SK-N-SH (cell line): ENCODE data around the gene AFAP1L2. TPM values are rescaled to one million over a fixed set of nuclear protein-coding genes. Genes with fewer than 3 reads are reported as not detected.

Experiments used
- CTCF ChIA-PET: fragments of 300-600, 350-600 bp; formaldehyde crosslinking; extraction: SDS; loops from one replicate; lab custom pipeline; 2021; lab: Yijun Ruan, JAX
- POLR2A ChIA-PET: fragments of 350-600 bp; sonication (Branson Sonifier 250); formaldehyde crosslinking; extraction: SDS; loops from one replicate; lab custom pipeline; 2020; ENCODE audit warnings: antibody characterized with exemption, inconsistent platforms; lab: Yijun Ruan, JAX
- DNase-seq: peaks from one replicate; pipeline ENCODE4 v3.0.0; 2012
- H2AFZ ChIP-seq: fragments of 200-600 bp; sonication (generic); 2 replicates; pipeline ENCODE4 v1.8.1; 2016; ENCODE audit warnings: antibody characterized with exemption, mild to moderate bottlenecking, low read depth
- H3F3A ChIP-seq: fragments of 200-600 bp; sonication (generic); replicated peaks from 2 replicates; pipeline ENCODE3; 2016; ENCODE audit warnings: antibody characterized with exemption, mild to moderate bottlenecking; ENCODE audit not compliant: insufficient read depth
- H3K27ac ChIP-seq, 2 experiments: fragments of 200-500 bp in 1 of 2; fragments of 200-600 bp in 1 of 2; sonication (Bioruptor generic) in 1 of 2; sonication (generic), shearing (Covaris generic) in 1 of 2; 2 replicates each; pipeline versions ENCODE4 v1.5.1 to v1.6.1; 2014 to 2016; ENCODE audit warnings: low read depth in 2 of 2, inconsistent platforms in 1 of 2, low read length in 1 of 2, mild to moderate bottlenecking in 1 of 2, mixed read lengths in 1 of 2
- H3K27me3 ChIP-seq: fragments of 200-600 bp; sonication (generic), shearing (Covaris generic); 2 replicates; pipeline ENCODE4 v1.6.1; 2016; ENCODE audit warnings: mixed run types; ENCODE audit not compliant: insufficient read depth
- H3K36me3 ChIP-seq, 2 experiments: fragments of 200-500 bp in 1 of 2; fragments of 200-600 bp in 1 of 2; sonication (Bioruptor generic) in 1 of 2; sonication (generic) in 1 of 2; replicated peaks in 1 of 2; 2 replicates each; pipeline versions ENCODE3 to v1.5.1; 2014 to 2016; ENCODE audit warnings: low read length in 1 of 2, mild to moderate bottlenecking in 1 of 2; ENCODE audit not compliant: insufficient read depth in 2 of 2, control insufficient read depth in 1 of 2
- H3K4me1 ChIP-seq, 2 experiments: fragments of 200-500 bp in 1 of 2; fragments of 200-600 bp in 1 of 2; sonication (Bioruptor generic) in 1 of 2; sonication (generic), shearing (Covaris generic) in 1 of 2; 2 replicates each; pipeline versions ENCODE4 v1.5.1 to v1.6.1; 2014 to 2016; ENCODE audit warnings: low read depth in 1 of 2, low read length in 1 of 2, mixed run types in 1 of 2; ENCODE audit not compliant: insufficient read depth in 2 of 2, control insufficient read depth in 1 of 2
- H3K4me2 ChIP-seq: fragments of 200-600 bp; sonication (generic), shearing (Covaris generic); 2 replicates; pipeline ENCODE4 v1.6.1; 2017; ENCODE audit warnings: mixed run types
- H3K4me3 ChIP-seq, 2 experiments: fragments of 200-500 bp in 1 of 2; fragments of 200-600 bp in 1 of 2; sonication (Bioruptor generic) in 1 of 2; sonication (generic), shearing (Covaris generic) in 1 of 2; 2 replicates each; pipeline versions ENCODE4 v1.5.1 to v1.8.1; 2014 to 2016; ENCODE audit warnings: low read depth in 2 of 2, inconsistent platforms in 1 of 2, low read length in 1 of 2, mild to moderate bottlenecking in 1 of 2, mixed read lengths in 1 of 2, moderate library complexity in 1 of 2
- H3K79me2 ChIP-seq: fragments of 200-600 bp; sonication (generic); 2 replicates; pipeline ENCODE4 v1.8.1; 2017; ENCODE audit warnings: mild to moderate bottlenecking; ENCODE audit not compliant: insufficient read depth
- H3K9ac ChIP-seq: fragments of 200-600 bp; sonication (generic); 2 replicates; pipeline ENCODE4 v1.6.1; 2017; ENCODE audit warnings: mixed run types
- H3K9me2 ChIP-seq: fragments of 200-600 bp; sonication (generic); 2 replicates; pipeline ENCODE4 v1.6.1; 2017; ENCODE audit warnings: mixed run types
- H3K9me3 ChIP-seq: fragments of 200-600 bp; sonication (generic); 2 replicates; pipeline ENCODE4 v1.6.1; 2017; ENCODE audit warnings: mixed run types, mild to moderate bottlenecking, moderate library complexity
- H4K20me1 ChIP-seq: fragments of 200-600 bp; sonication (generic); 2 replicates; pipeline ENCODE4 v1.6.1; 2017; ENCODE audit warnings: mild to moderate bottlenecking, mixed run types; ENCODE audit not compliant: insufficient read depth
- CHD2 ChIP-seq: fragments of 150-350 bp; IDR thresholded peaks from 2 replicates; pipeline ENCODE4 v1.6.1; 2018; ENCODE audit warnings: low read length; ENCODE audit not compliant: partially characterized antibody
- ELF1 ChIP-seq: IDR thresholded peaks from 2 replicates; pipeline ENCODE4 v1.4.0; 2012
- EP300 ChIP-seq, 2 experiments: IDR thresholded peaks; 2 replicates each; pipeline versions ENCODE4 v1.4.0 to v1.6.1; 2012; ENCODE audit warnings: borderline replicate concordance in 1 of 2, low read depth in 1 of 2, low read length in 1 of 2
- EZH2phosphoT487 ChIP-seq: fragments of 200-600 bp; sonication (generic); IDR thresholded peaks from 2 replicates; pipeline ENCODE4 v1.6.1; 2017; ENCODE audit warnings: low read depth, mixed run types, mild to moderate bottlenecking, antibody characterized with exemption, moderate library complexity, borderline replicate concordance
- FOSL2 ChIP-seq: IDR thresholded peaks from 2 replicates; pipeline ENCODE4 v1.4.0; 2012; ENCODE audit warnings: low read depth, mild to moderate bottlenecking, moderate library complexity, borderline replicate concordance
- GATA2 ChIP-seq: sonication (generic); formaldehyde crosslinking; IDR thresholded peaks from 2 replicates; pipeline ENCODE4 v1.5.0; 2020; ENCODE audit warnings: mild to moderate bottlenecking, missing genetic modification reagents
- NRF1 ChIP-seq: IDR thresholded peaks from 2 replicates; pipeline ENCODE4 v1.6.1; 2012; ENCODE audit warnings: low read depth, mild to moderate bottlenecking, low read length
- POLR2AphosphoS5 ChIP-seq: IDR thresholded peaks from 2 replicates; pipeline ENCODE4 v1.6.1; 2012; ENCODE audit warnings: low read depth, low read length
- RCOR1 ChIP-seq: fragments of 150-350 bp; IDR thresholded peaks from 2 replicates; pipeline ENCODE4 v1.6.1; 2017; ENCODE audit warnings: antibody characterized with exemption, low read length
- RFX5 ChIP-seq: IDR thresholded peaks from 2 replicates; pipeline ENCODE4 v1.6.1; 2012; ENCODE audit warnings: mild to moderate bottlenecking, improper control_type of control experiment, low read length
- SIN3A ChIP-seq: IDR thresholded peaks from 2 replicates; pipeline ENCODE4 v1.6.1; 2012; ENCODE audit warnings: low read depth, mild to moderate bottlenecking, low read length, moderate library complexity, borderline replicate concordance
- TAF1 ChIP-seq: IDR thresholded peaks from 2 replicates; pipeline ENCODE4 v1.6.1; 2012; ENCODE audit warnings: low read depth, mild to moderate bottlenecking, low read length, moderate library complexity, borderline replicate concordance
- WGBS: methylation state at CpG from one replicate; pipeline ENCODE4 v1.1.6; 2017; ENCODE audit warnings: low lambda C conversion rate; 5-methylcytosine and 5-hydroxymethylcytosine counted together
- polyA plus RNA-seq, 3 experiments: library from polyadenylated mRNA; depleted of rRNA; stranded (reverse); fragments of >200 nt; gene quantifications; 2 replicates each; pipeline ENCODE4 v1.2.3, GENCODE V29; 2012
- TF ChIP-seq, protein P1 (sequence below): fragments of 200-600 bp; sonication (generic); IDR thresholded peaks from 2 replicates; pipeline ENCODE4 v1.6.1; 2017; ENCODE audit warnings: antibody characterized with exemption, mild to moderate bottlenecking, moderate library complexity
- TF ChIP-seq, protein P2 (sequence below): IDR thresholded peaks from 2 replicates; pipeline ENCODE4 v1.6.1; 2012; ENCODE audit warnings: mild to moderate bottlenecking, low read depth, low read length, moderate library complexity

The AFAP1L2 gene
- polyA plus RNA-seq, 1 of the 3 experiments (the other 2 are of a cell fraction): 0.54 TPM

DNA sequence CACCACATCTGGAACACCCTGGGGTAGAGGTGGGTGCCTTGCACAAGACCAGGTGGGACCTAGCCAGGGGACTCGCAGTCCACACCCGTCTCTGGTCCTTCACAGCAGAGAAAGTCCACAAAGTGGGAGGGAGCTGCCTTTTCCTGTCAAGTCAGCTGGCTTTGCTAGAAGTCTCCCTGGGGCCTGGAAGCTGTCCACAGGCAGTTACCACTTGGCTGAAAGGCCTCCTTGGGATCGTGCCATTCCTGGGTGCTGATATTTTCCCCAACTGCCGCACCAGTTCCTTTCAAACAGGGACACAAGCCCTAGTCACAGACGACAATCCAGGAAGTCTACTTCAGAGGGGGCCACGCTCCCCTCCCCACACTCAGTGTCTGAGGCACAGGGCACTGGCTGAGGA lies 75.4 kb downstream of the AFAP1L2 start:
- Histone ChIP-seq H3K9me3 (no peaks in the 10 kb centered on the region), H3K4me3 (no peak overlapping the region), H3K27ac (no peak overlapping the region), H4K20me1 (no peaks in the 10 kb centered on the region), H3K36me3 (no peaks in the 10 kb centered on the region), H3K27me3 (no peaks in the 10 kb centered on the region), H3K4me2 (no peak overlapping the region), H3K9me2 (no peaks in the 10 kb centered on the region), H3K9ac (no peak overlapping the region), H2AFZ (no peak overlapping the region), H3K4me1 (no peaks in the 10 kb centered on the region; a peak in 1 of 4 replicates), H3F3A (no peaks in the 10 kb centered on the region), H3K79me2 (no peaks in the 10 kb centered on the region)
- POLR2A ChIA-PET: no interaction called here
- TF ChIP-seq, protein P1, sequence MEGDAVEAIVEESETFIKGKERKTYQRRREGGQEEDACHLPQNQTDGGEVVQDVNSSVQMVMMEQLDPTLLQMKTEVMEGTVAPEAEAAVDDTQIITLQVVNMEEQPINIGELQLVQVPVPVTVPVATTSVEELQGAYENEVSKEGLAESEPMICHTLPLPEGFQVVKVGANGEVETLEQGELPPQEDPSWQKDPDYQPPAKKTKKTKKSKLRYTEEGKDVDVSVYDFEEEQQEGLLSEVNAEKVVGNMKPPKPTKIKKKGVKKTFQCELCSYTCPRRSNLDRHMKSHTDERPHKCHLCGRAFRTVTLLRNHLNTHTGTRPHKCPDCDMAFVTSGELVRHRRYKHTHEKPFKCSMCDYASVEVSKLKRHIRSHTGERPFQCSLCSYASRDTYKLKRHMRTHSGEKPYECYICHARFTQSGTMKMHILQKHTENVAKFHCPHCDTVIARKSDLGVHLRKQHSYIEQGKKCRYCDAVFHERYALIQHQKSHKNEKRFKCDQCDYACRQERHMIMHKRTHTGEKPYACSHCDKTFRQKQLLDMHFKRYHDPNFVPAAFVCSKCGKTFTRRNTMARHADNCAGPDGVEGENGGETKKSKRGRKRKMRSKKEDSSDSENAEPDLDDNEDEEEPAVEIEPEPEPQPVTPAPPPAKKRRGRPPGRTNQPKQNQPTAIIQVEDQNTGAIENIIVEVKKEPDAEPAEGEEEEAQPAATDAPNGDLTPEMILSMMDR: no peak
- no peak for TF ChIP-seq RCOR1
- TF ChIP-seq, protein P2, sequence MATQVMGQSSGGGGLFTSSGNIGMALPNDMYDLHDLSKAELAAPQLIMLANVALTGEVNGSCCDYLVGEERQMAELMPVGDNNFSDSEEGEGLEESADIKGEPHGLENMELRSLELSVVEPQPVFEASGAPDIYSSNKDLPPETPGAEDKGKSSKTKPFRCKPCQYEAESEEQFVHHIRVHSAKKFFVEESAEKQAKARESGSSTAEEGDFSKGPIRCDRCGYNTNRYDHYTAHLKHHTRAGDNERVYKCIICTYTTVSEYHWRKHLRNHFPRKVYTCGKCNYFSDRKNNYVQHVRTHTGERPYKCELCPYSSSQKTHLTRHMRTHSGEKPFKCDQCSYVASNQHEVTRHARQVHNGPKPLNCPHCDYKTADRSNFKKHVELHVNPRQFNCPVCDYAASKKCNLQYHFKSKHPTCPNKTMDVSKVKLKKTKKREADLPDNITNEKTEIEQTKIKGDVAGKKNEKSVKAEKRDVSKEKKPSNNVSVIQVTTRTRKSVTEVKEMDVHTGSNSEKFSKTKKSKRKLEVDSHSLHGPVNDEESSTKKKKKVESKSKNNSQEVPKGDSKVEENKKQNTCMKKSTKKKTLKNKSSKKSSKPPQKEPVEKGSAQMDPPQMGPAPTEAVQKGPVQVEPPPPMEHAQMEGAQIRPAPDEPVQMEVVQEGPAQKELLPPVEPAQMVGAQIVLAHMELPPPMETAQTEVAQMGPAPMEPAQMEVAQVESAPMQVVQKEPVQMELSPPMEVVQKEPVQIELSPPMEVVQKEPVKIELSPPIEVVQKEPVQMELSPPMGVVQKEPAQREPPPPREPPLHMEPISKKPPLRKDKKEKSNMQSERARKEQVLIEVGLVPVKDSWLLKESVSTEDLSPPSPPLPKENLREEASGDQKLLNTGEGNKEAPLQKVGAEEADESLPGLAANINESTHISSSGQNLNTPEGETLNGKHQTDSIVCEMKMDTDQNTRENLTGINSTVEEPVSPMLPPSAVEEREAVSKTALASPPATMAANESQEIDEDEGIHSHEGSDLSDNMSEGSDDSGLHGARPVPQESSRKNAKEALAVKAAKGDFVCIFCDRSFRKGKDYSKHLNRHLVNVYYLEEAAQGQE: no peak
- TF ChIP-seq ELF1: no peak
- TF ChIP-seq SIN3A: no peak
- no peak for TF ChIP-seq NRF1
- TF ChIP-seq RFX5: no peak
- TF ChIP-seq EP300 (IDR thresholded peaks at IDR 0.05; ENCODE audit: borderline replicate concordance in 1 of 2, low read depth in 1 of 2, low read length in 1 of 2): no peak
- no peak for TF ChIP-seq FOSL2
- TF ChIP-seq GATA2 (CRISPR knock-in tag): no peak
- TF ChIP-seq CHD2: no peak
- no peak for TF ChIP-seq POLR2AphosphoS5
- TF ChIP-seq EZH2phosphoT487: no peak
- no peak for TF ChIP-seq TAF1
- 92% methylated on average over 2 of the region's 6 CpGs for WGBS
- CTCF ChIA-PET: interaction anchor here (1.4 to 1.5 kb wide), 2 partner anchors 12 to 25 kb away, joined by 3 to 5 read pairs; no protein-coding TSS in a partner anchor
- DNase-seq: no peak
